22Rv1 (cell line): ENCODE measurements around the gene SFXN4.

ENCODE experiments used
- CTCF ChIP-seq: fragments of 450-650 bp; IDR thresholded peaks from 2 replicates; pipeline ENCODE4 v1.5.1; 2017; ENCODE audit warnings: mild to moderate bottlenecking
- ZFX ChIP-seq: fragments of 450-650 bp; IDR thresholded peaks from 2 replicates; pipeline ENCODE4 v1.6.1; 2017; ENCODE audit warnings: antibody characterized with exemption, borderline replicate concordance

- no peak for TF ChIP-seq ZFX
- no peak for TF ChIP-seq CTCF
Measured at GRCh38 chr10:119119400-119119799, 46.1 kb downstream of the SFXN4 start.
